GM12892 (cell line): ENCODE results near the gene DOCK9.

ENCODE experiments used
- POLR2A ChIP-seq: IDR thresholded peaks from 2 replicates; pipeline ENCODE4 v1.6.1; 2011; ENCODE audit warnings: low read depth, low read length, control low read depth
- POLR2AphosphoS5 ChIP-seq: IDR thresholded peaks from 2 replicates; pipeline ENCODE4 v1.6.1; 2011; ENCODE audit warnings: low read depth, low read length, control low read depth

GRCh38 chr13:98978280-98978679, 416 bp upstream of the DOCK9 start:
- no peak for TF ChIP-seq POLR2A
- no peak for TF ChIP-seq POLR2AphosphoS5
